Amygdala (tissue), 56 donors: Measurements from ENCODE around the gene TBCC.
"Not testable (repeated sequence)": the region's sequence is repeated elsewhere in the genome, so short reads cannot be mapped to it uniquely, and the experiment has no call there.

Source experiments
- DNase-seq, 56 donors: peaks; one replicate each; lab custom pipeline; 2025; lab: John Stamatoyannopoulos, UW

Gene TBCC

GRCh38 chr6:42740725-42741124 lies 5.2 kb downstream of the TBCC start:
- no peak for DNase-seq

GRCh38 chr6:42735976-42736375 lies 9.9 kb downstream of the TBCC start:
- no peak for DNase-seq

- DNase-seq, result not testable (repeated sequence)
Measured at GRCh38 chr6:42733867-42734481, 11.9 kb downstream of the TBCC start.

GRCh38 chr6:42729731-42730130 lies 16.2 kb downstream of the TBCC start:
- no peak for DNase-seq

- no peak for DNase-seq
Measured at GRCh38 chr6:42727627-42728026, 18.3 kb downstream of the TBCC start.

- peak in 26 of 56 donors; percentile 3 to 47 (median 20) for DNase-seq
Measured at GRCh38 chr6:42727087-42727611, 18.8 kb downstream of the TBCC start.

GRCh38 chr6:42726485-42727086 lies 19.3 kb downstream of the TBCC start:
- peak in 46 of 56 donors; percentile 2 to 81 (median 46) for DNase-seq

- no peak for DNase-seq
Measured at GRCh38 chr6:42726026-42726425, 19.9 kb downstream of the TBCC start.

- DNase-seq, result no peak
Measured at GRCh38 chr6:42724825-42725224, 21.1 kb downstream of the TBCC start.

- DNase-seq, result no peak
Measured at GRCh38 chr6:42722497-42722896, 23.4 kb downstream of the TBCC start, which contains the start of gene PRPH2. Gene PRPH2, minus strand, starts transcription at chr6:42722597. Its CDS starts 263 bp downstream, at chr6:42722334.

GRCh38 chr6:42720739-42721138 lies 25.2 kb downstream of the TBCC start:
- DNase-seq, result no peak

- no peak for DNase-seq
Measured at GRCh38 chr6:42715871-42716270, 30.0 kb downstream of the TBCC start.

GRCh38 chr6:42714098-42714761 lies 31.7 kb downstream of the TBCC start:
- no peak for DNase-seq

GRCh38 chr6:42711930-42712329 lies 34.0 kb downstream of the TBCC start:
- no peak for DNase-seq

GRCh38 chr6:42710316-42710715 lies 35.6 kb downstream of the TBCC start:
- DNase-seq, result peak in 2 of 56 donors; percentile 4 to 9

GRCh38 chr6:42709871-42710270 lies 36.0 kb downstream of the TBCC start:
- no peak for DNase-seq

GRCh38 chr6:42708096-42708495 lies 37.8 kb downstream of the TBCC start:
- DNase-seq, result no peak

GRCh38 chr6:42707595-42707994 lies 38.3 kb downstream of the TBCC start:
- DNase-seq, result no peak

- no peak for DNase-seq
Measured at GRCh38 chr6:42704937-42705374, 40.9 kb downstream of the TBCC start.

- peak in 13 of 56 donors; percentile 3 to 21 (median 11) for DNase-seq
Measured at GRCh38 chr6:42704251-42704936, 41.5 kb downstream of the TBCC start.

- DNase-seq, result not testable (repeated sequence)
Measured at GRCh38 chr6:42702786-42703185, 43.1 kb downstream of the TBCC start.
